ENCODE measurements around the gene ADAMTS17.
"Not testable (repeated sequence)": the region's sequence is repeated elsewhere in the genome, so short reads cannot be mapped to it uniquely, and the experiment has no call there.

Gene ADAMTS17

DNA sequence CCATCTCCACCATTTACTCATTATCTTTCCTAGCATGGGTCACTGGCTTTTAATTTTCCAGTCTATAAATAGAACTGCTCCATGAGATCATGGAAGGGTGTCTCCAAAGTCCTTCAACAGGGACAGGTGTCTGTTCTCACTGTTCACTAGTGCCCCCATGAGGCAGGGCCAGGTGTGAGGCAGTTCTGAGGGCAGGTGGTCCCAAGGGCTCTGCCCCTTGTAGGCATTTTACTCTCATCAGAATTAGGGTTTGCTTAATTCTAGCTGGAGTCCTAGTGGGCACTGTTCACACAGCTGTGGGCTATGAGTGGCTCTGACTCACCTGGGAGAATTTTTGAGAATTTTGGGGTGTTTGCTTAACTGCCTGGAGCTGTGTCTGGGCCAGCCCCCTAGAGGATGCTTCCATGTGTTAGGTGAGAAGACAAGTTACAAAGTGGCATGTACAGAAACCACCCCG, 360.6 kb downstream of the ADAMTS17 start:
- ATAC-seq = no peak
- Mint-ChIP-seq H3K4me3 (no peak overlapping the region), H3K36me3 (no peaks in the 10 kb centered on the region), H3K9me3 (no peaks in the 10 kb centered on the region), H3K27me3 (peaks cover 55% of the 10 kb centered on the region), H3K4me1 (no peaks in the 10 kb centered on the region), H3K27ac (no peak overlapping the region)

GRCh38 chr15:99980752-99981151, 361.0 kb downstream of the ADAMTS17 start:
- no peaks in the 10 kb centered on the region for H3K36me3 Mint-ChIP-seq
- no peak for ATAC-seq
- H3K4me1 Mint-ChIP-seq = no peaks in the 10 kb centered on the region
- H3K9me3 Mint-ChIP-seq = no peaks in the 10 kb centered on the region
- peaks cover 55% of the 10 kb centered on the region for H3K27me3 Mint-ChIP-seq
- no peak overlapping the region for H3K4me3 Mint-ChIP-seq
- H3K27ac Mint-ChIP-seq = no peak overlapping the region

- not testable (repeated sequence) for H3K36me3 Mint-ChIP-seq, H3K4me3 Mint-ChIP-seq, H3K9me3 Mint-ChIP-seq, ATAC-seq, H3K27ac Mint-ChIP-seq, H3K4me1 Mint-ChIP-seq
- H3K27me3 Mint-ChIP-seq = peaks cover 48% of the 10 kb centered on the region
Measured at GRCh38 chr15:99979886-99980285, 361.9 kb downstream of the ADAMTS17 start.

DNA sequence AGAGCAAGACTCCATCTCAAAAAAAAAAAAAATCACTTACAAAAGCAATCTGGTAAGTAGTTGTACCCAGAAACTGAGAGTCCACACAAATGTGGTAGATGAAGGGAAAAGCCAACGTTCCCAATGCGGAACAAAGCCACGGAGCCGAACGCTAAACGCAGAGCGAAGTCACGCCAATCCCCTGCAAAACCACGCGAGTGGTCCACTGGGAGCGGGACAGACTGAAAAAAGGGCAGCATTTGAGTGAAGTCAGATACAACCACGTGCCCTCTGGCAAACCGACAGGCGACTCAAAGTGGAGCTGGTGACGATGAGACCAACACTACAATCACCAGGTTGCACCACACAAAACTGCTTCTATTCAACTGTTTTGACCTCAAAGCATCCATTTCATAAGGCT, 362.4 kb downstream of the ADAMTS17 start:
- Mint-ChIP-seq H3K27ac (no peak overlapping the region), H3K4me3 (no peak overlapping the region), H3K27me3 (peaks cover 43% of the 10 kb centered on the region), H3K4me1 (no peaks in the 10 kb centered on the region), H3K36me3 (no peaks in the 10 kb centered on the region), H3K9me3 (no peaks in the 10 kb centered on the region)
- ATAC-seq = no peak

GRCh38 chr15:99978426-99978825, 363.3 kb downstream of the ADAMTS17 start:
- H3K27ac Mint-ChIP-seq = no peak overlapping the region
- no peaks in the 10 kb centered on the region for H3K4me1 Mint-ChIP-seq
- no peak for ATAC-seq
- H3K4me3 Mint-ChIP-seq = no peak overlapping the region
- no peaks in the 10 kb centered on the region for H3K36me3 Mint-ChIP-seq
- no peaks in the 10 kb centered on the region for H3K9me3 Mint-ChIP-seq
- peaks cover 34% of the 10 kb centered on the region for H3K27me3 Mint-ChIP-seq

DNA sequence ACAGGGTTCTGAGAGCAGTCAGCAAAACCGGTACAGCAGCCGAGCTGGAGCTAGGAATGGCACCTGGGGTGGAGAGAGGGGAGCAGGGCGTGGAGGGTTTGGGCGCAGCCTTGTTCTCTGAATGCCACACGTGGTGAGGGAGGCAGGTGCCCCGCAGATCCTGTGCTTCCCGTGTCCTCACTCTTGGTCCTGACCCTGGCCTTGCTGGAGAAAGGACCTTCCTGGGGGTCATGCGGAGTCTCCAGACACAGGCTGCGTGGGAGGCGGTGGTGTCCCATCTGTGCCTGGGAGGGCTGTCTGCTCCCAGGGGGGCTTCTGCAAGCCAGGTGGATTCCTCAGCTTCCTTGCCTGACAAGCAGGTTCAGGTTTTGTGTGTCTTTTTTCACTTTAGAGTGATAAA, 363.8 kb downstream of the ADAMTS17 start:
- Mint-ChIP-seq H3K36me3 (no peaks in the 10 kb centered on the region), H3K4me3 (no peak overlapping the region), H3K27me3 (peaks cover 29% of the 10 kb centered on the region), H3K27ac (no peak overlapping the region), H3K9me3 (no peaks in the 10 kb centered on the region), H3K4me1 (no peaks in the 10 kb centered on the region)
- ATAC-seq = no peak

DNA sequence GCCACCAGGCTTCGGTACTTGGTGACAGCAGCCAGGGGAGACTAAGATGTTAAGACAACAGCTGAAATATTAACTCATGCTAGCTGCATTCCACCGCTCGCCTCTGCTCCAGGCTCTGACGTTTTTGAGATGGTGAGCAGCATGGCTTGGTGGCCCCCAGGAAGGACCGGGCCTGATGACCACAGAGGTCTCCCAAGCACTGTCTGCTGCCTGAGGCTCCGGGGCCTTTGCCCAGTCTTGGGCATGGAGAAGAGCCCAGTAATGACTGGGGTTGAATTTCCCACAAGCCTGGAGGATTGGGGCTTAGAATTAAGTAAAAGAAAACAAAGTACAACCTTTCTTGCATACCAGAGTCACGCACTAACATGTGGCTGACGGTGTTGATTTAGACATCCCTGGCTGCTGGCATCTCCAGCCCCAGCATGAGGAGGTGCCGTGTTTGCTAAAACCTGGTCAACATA, 364.9 kb downstream of the ADAMTS17 start:
- Mint-ChIP-seq H3K27ac (no peak overlapping the region), H3K9me3 (no peaks in the 10 kb centered on the region), H3K36me3 (no peaks in the 10 kb centered on the region), H3K4me1 (no peaks in the 10 kb centered on the region), H3K27me3 (peaks cover 18% of the 10 kb centered on the region), H3K4me3 (no peak overlapping the region)
- no peak for ATAC-seq

- Mint-ChIP-seq H3K27ac (no peak overlapping the region), H3K27me3 (peaks cover 12% of the 10 kb centered on the region), H3K36me3 (no peaks in the 10 kb centered on the region), H3K9me3 (no peaks in the 10 kb centered on the region), H3K4me3 (no peak overlapping the region), H3K4me1 (no peaks in the 10 kb centered on the region)
- ATAC-seq = no peak
Measured at GRCh38 chr15:99976000-99976399, 365.8 kb downstream of the ADAMTS17 start.

GRCh38 chr15:99974246-99974645, 367.5 kb downstream of the ADAMTS17 start:
- Mint-ChIP-seq H3K36me3 (no peaks in the 10 kb centered on the region), H3K27me3 (peaks cover 8% of the 10 kb centered on the region), H3K9me3 (no peaks in the 10 kb centered on the region), H3K27ac (no peak overlapping the region), H3K4me3 (no peak overlapping the region), H3K4me1 (no peaks in the 10 kb centered on the region)
- no peak for ATAC-seq

DNA sequence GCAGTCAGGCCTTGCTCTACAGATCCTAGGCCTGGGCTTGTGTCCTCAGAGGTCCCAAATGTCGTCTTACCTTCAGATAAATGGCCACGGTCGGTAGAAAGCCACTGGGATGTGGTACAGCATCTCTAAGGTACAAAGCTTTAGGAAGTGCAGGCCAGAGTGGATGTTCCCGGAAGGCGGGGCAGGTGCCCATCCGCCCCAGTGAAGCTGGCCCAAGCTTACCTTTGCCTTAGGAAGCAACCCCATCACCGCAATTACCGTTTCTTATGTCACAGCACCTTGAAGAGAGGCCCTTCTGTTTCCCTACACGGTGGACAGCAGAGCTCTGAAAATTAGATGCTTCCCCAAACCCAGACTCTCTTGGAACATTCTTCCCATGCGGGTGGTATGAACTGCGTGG, 368.4 kb downstream of the ADAMTS17 start:
- Mint-ChIP-seq H3K27me3 (peaks cover 16% of the 10 kb centered on the region), H3K36me3 (no peaks in the 10 kb centered on the region), H3K4me1 (no peaks in the 10 kb centered on the region), H3K9me3 (no peaks in the 10 kb centered on the region), H3K4me3 (no peak overlapping the region), H3K27ac (no peak overlapping the region)
- no peak for ATAC-seq

- Mint-ChIP-seq H3K4me3 (no peak overlapping the region), H3K27ac (no peak overlapping the region), H3K27me3 (peaks cover 22% of the 10 kb centered on the region), H3K36me3 (no peaks in the 10 kb centered on the region), H3K4me1 (no peaks in the 10 kb centered on the region), H3K9me3 (no peaks in the 10 kb centered on the region)
- ATAC-seq = no peak
Measured at GRCh38 chr15:99970891-99971430, 370.8 kb downstream of the ADAMTS17 start.

DNA sequence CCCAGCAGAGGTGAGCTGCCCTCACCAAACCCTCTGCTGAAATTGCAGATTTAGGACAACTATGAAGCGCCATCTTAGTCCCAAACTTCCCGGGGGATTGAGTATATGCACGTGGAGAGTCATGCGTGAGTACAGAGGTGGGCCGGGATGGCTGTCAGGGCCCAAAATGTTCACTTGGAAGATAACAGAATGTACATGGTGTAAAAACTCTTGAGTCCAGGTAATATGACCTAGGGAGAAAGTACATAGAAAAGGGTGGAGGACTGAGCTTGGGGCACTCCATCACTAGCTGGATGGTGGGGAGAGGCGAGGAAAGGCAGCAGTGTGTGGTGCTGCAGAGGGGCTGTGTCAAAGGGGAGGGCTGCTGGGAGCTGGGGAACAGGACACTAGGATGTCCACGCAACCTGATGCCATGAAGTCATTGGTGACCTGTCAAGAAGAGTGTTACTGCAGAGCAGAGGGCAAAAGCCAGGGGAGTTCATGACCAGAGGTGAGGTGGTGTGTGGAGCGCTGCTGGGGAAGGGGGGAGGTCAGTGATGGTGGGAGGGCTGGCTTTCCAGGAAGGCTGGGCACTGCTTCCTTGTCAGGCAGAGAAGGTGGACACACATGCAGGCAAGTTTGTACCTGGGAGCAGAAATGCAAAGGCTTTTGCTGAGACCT, 372.4 kb downstream of the ADAMTS17 start:
- no peak overlapping the region for H3K27ac Mint-ChIP-seq
- H3K4me1 Mint-ChIP-seq = no peaks in the 10 kb centered on the region
- H3K4me3 Mint-ChIP-seq = no peak overlapping the region
- no peak for ATAC-seq
- H3K27me3 Mint-ChIP-seq = peaks cover 22% of the 10 kb centered on the region
- H3K36me3 Mint-ChIP-seq = no peaks in the 10 kb centered on the region
- no peaks in the 10 kb centered on the region for H3K9me3 Mint-ChIP-seq

- Mint-ChIP-seq H3K36me3 (no peaks in the 10 kb centered on the region), H3K4me1 (no peaks in the 10 kb centered on the region), H3K9me3 (no peaks in the 10 kb centered on the region), H3K4me3 (no peak overlapping the region), H3K27ac (no peak overlapping the region), H3K27me3 (peaks cover 22% of the 10 kb centered on the region)
- ATAC-seq = no peak
Measured at GRCh38 chr15:99967841-99968371, 373.9 kb downstream of the ADAMTS17 start.

GRCh38 chr15:99966815-99967214, 375.0 kb downstream of the ADAMTS17 start:
- Mint-ChIP-seq H3K9me3 (no peaks in the 10 kb centered on the region), H3K4me1 (no peaks in the 10 kb centered on the region), H3K4me3 (no peak overlapping the region), H3K27ac (no peak overlapping the region), H3K36me3 (no peaks in the 10 kb centered on the region), H3K27me3 (peaks cover 22% of the 10 kb centered on the region)
- no peak for ATAC-seq

DNA sequence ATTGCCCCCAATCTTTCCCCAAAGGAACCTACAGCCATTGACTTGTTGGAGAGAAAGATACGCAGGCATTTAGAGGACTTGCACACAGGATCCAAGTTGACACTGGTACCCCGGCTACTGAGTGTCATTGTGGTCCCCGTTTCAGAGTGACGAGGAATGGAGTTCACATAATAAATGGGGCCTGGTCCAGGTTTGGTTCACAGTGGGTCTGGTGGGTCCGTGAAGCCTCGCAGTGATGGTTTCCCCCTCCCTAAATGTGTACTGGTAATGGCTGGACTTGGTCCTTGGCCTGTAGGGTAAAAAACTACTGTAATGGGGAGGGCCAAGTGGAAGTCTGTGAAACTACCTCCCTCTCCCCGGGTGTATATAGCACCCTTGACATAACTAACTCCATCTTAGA, 376.4 kb downstream of the ADAMTS17 start:
- Mint-ChIP-seq H3K9me3 (no peaks in the 10 kb centered on the region), H3K4me1 (no peaks in the 10 kb centered on the region), H3K27me3 (peaks cover 22% of the 10 kb centered on the region), H3K27ac (no peak overlapping the region), H3K4me3 (no peak overlapping the region), H3K36me3 (no peaks in the 10 kb centered on the region)
- ATAC-seq = no peak

GRCh38 chr15:99963976-99964375, 377.8 kb downstream of the ADAMTS17 start:
- H3K9me3 Mint-ChIP-seq = peaks cover 3% of the 10 kb centered on the region
- H3K36me3 Mint-ChIP-seq = no peaks in the 10 kb centered on the region
- no peak overlapping the region for H3K4me3 Mint-ChIP-seq
- H3K4me1 Mint-ChIP-seq = no peaks in the 10 kb centered on the region
- ATAC-seq = no peak
- H3K27me3 Mint-ChIP-seq = peaks cover 22% of the 10 kb centered on the region
- H3K27ac Mint-ChIP-seq = no peak overlapping the region
